ENCODE measurements around the gene GALNT9. TPM values are rescaled to one million over a fixed set of nuclear protein-coding genes. Genes with fewer than 3 reads are reported as not detected.

Gene GALNT9
- polyA plus RNA-seq, 1 of the 3 experiments (the other 2 are of a cell fraction), result not detected

DNA sequence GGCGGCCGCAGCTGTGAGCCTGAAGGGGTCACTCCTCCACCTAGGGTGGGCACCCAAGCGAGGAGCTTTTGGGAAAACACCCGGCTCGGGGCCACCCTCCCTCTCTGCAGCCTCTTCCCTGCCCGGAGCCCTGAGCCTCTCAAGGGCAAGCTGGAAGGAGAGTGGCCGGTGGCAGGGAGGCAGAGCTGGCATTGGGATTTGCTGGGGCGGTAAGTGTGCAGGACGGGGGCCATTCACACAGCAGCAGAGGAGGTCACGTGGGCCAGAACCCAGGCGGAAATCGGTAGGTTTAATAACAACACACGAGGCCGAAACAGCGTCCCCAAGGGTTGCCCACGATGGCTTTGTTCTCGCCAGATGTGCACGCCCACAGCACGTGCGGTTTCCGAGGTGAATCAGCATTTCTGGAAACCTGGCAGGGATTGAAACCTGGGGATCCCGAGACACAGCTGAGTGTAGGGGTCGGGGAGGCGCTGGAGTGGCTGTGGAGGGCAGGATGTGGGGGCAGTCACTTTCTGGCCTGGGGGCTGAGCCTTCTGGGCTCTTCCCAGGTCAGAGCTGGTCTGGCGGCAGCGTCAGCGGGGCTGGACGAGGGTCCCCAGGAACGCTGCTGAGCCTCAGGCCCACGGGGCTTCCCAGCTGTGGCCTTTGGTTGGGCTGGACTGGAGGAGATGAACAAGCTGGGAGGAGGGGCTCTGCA is 161.6 kb downstream of the GALNT9 start:
- ChIA-PET CTCF (interaction anchor here (1.6 to 1.8 kb wide), 2 partner anchors 14 to 246 kb away, joined by 7 to 12 read pairs; no protein-coding TSS in a partner anchor), POLR2A (no interaction called here)
- no peaks in the 10 kb centered on the region for H4K20me1 ChIP-seq (ENCODE audit: insufficient read depth)

More for the DNA sequence above, 161.6 kb downstream of the GALNT9 start:
- Histone ChIP-seq H3K9ac (no peak overlapping the region), H2AFZ (ENCODE audit: low read depth) (no peak overlapping the region), H3K9me3 (no peaks in the 10 kb centered on the region), H3K27me3 (ENCODE audit: insufficient read depth) (peaks cover 71% of the 10 kb centered on the region), H3K4me2 (no peak overlapping the region), H3K79me2 (ENCODE audit: insufficient read depth) (no peaks in the 10 kb centered on the region), H3K36me3 (replicated peaks in 1 of 2; ENCODE audit: control insufficient read depth in 1 of 2, insufficient read depth in 2 of 2, low read length in 1 of 2) (no peaks in the 10 kb centered on the region), H3K4me1 (ENCODE audit: control insufficient read depth in 1 of 2, insufficient read depth in 2 of 2, low read depth in 1 of 2, low read length in 1 of 2) (peaks cover 2 to 7% of the 10 kb centered on the region in 2 experiments; a peak in 2 of 4 replicates), H3F3A (replicated peaks; ENCODE audit: insufficient read depth) (peaks cover 5% of the 10 kb centered on the region), H3K9me2 (no peaks in the 10 kb centered on the region), H3K4me3 (ENCODE audit: low read depth in 2 of 2, low read length in 1 of 2) (no peak overlapping the region), H3K27ac (ENCODE audit: low read depth in 2 of 2, low read length in 1 of 2) (no peak overlapping the region)
- no peak for DNase-seq
- WGBS (ENCODE audit: low lambda C conversion rate), result 43% methylated on average over 12 of the region's 30 CpGs
- no peak for TF ChIP-seq TEAD4 (IDR thresholded peaks at IDR 0.05; ENCODE audit: borderline replicate concordance, insufficient read depth)
- no peak for TF ChIP-seq TAF1 (IDR thresholded peaks at IDR 0.05; ENCODE audit: borderline replicate concordance, low read depth, low read length)
- TF ChIP-seq, protein P1, sequence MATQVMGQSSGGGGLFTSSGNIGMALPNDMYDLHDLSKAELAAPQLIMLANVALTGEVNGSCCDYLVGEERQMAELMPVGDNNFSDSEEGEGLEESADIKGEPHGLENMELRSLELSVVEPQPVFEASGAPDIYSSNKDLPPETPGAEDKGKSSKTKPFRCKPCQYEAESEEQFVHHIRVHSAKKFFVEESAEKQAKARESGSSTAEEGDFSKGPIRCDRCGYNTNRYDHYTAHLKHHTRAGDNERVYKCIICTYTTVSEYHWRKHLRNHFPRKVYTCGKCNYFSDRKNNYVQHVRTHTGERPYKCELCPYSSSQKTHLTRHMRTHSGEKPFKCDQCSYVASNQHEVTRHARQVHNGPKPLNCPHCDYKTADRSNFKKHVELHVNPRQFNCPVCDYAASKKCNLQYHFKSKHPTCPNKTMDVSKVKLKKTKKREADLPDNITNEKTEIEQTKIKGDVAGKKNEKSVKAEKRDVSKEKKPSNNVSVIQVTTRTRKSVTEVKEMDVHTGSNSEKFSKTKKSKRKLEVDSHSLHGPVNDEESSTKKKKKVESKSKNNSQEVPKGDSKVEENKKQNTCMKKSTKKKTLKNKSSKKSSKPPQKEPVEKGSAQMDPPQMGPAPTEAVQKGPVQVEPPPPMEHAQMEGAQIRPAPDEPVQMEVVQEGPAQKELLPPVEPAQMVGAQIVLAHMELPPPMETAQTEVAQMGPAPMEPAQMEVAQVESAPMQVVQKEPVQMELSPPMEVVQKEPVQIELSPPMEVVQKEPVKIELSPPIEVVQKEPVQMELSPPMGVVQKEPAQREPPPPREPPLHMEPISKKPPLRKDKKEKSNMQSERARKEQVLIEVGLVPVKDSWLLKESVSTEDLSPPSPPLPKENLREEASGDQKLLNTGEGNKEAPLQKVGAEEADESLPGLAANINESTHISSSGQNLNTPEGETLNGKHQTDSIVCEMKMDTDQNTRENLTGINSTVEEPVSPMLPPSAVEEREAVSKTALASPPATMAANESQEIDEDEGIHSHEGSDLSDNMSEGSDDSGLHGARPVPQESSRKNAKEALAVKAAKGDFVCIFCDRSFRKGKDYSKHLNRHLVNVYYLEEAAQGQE (IDR thresholded peaks at IDR 0.05; ENCODE audit: low read depth, low read length), result no peak
- TF ChIP-seq, protein P2, sequence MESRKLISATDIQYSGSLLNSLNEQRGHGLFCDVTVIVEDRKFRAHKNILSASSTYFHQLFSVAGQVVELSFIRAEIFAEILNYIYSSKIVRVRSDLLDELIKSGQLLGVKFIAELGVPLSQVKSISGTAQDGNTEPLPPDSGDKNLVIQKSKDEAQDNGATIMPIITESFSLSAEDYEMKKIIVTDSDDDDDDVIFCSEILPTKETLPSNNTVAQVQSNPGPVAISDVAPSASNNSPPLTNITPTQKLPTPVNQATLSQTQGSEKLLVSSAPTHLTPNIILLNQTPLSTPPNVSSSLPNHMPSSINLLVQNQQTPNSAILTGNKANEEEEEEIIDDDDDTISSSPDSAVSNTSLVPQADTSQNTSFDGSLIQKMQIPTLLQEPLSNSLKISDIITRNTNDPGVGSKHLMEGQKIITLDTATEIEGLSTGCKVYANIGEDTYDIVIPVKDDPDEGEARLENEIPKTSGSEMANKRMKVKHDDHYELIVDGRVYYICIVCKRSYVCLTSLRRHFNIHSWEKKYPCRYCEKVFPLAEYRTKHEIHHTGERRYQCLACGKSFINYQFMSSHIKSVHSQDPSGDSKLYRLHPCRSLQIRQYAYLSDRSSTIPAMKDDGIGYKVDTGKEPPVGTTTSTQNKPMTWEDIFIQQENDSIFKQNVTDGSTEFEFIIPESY (IDR thresholded peaks at IDR 0.05; ENCODE audit: borderline replicate concordance, low read depth), result no peak
- TF ChIP-seq EP300 (IDR thresholded peaks at IDR 0.05; ENCODE audit: borderline replicate concordance in 1 of 2, low read depth in 1 of 2, low read length in 1 of 2), result no peak
- TF ChIP-seq FOXM1 (IDR thresholded peaks at IDR 0.05; ENCODE audit: low read depth), result no peak
- TF ChIP-seq FOSL2 (IDR thresholded peaks at IDR 0.05; ENCODE audit: borderline replicate concordance, low read depth), result no peak
- no peak for TF ChIP-seq FOXJ3 (CRISPR knock-in tag; IDR thresholded peaks at IDR 0.05)
- no peak for TF ChIP-seq GABPA (IDR thresholded peaks at IDR 0.05; ENCODE audit: low read depth)
- TF ChIP-seq NRF1 (IDR thresholded peaks at IDR 0.05; ENCODE audit: low read depth, low read length), result no peak
- TF ChIP-seq, protein P3, sequence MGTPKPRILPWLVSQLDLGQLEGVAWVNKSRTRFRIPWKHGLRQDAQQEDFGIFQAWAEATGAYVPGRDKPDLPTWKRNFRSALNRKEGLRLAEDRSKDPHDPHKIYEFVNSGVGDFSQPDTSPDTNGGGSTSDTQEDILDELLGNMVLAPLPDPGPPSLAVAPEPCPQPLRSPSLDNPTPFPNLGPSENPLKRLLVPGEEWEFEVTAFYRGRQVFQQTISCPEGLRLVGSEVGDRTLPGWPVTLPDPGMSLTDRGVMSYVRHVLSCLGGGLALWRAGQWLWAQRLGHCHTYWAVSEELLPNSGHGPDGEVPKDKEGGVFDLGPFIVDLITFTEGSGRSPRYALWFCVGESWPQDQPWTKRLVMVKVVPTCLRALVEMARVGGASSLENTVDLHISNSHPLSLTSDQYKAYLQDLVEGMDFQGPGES (IDR thresholded peaks at IDR 0.05; ENCODE audit: low read depth, low read length), result no peak
- no peak for TF ChIP-seq RCOR1 (IDR thresholded peaks at IDR 0.05; ENCODE audit: low read length)
- TF ChIP-seq NFIC (IDR thresholded peaks at IDR 0.05; ENCODE audit: borderline replicate concordance), result no peak
- TF ChIP-seq, protein P4, sequence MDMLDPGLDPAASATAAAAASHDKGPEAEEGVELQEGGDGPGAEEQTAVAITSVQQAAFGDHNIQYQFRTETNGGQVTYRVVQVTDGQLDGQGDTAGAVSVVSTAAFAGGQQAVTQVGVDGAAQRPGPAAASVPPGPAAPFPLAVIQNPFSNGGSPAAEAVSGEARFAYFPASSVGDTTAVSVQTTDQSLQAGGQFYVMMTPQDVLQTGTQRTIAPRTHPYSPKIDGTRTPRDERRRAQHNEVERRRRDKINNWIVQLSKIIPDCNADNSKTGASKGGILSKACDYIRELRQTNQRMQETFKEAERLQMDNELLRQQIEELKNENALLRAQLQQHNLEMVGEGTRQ (IDR thresholded peaks at IDR 0.05; ENCODE audit: borderline replicate concordance, low read depth, low read length), result no peak
- TF ChIP-seq, protein P5, sequence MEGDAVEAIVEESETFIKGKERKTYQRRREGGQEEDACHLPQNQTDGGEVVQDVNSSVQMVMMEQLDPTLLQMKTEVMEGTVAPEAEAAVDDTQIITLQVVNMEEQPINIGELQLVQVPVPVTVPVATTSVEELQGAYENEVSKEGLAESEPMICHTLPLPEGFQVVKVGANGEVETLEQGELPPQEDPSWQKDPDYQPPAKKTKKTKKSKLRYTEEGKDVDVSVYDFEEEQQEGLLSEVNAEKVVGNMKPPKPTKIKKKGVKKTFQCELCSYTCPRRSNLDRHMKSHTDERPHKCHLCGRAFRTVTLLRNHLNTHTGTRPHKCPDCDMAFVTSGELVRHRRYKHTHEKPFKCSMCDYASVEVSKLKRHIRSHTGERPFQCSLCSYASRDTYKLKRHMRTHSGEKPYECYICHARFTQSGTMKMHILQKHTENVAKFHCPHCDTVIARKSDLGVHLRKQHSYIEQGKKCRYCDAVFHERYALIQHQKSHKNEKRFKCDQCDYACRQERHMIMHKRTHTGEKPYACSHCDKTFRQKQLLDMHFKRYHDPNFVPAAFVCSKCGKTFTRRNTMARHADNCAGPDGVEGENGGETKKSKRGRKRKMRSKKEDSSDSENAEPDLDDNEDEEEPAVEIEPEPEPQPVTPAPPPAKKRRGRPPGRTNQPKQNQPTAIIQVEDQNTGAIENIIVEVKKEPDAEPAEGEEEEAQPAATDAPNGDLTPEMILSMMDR (IDR thresholded peaks at IDR 0.05), result no peak
- no peak for TF ChIP-seq TCF12 (IDR thresholded peaks at IDR 0.05)
- TF ChIP-seq RXRA (IDR thresholded peaks at IDR 0.05; ENCODE audit: borderline replicate concordance, low read depth), result no peak

Data from SK-N-SH (cell line).